GM18861 (cell line): Measurements from ENCODE around the gene PFN2.
"Not testable (repeated sequence)": the region's sequence is repeated elsewhere in the genome, so short reads cannot be mapped to it uniquely, and the experiment has no call there.

ENCODE experiments used
- ATAC-seq: cut with Tn5 transposase; IDR thresholded peaks from one replicate; pipeline ENCODE4 v1.9.1; 2021; ENCODE audit not compliant: unreplicated experiment

PFN2 gene, protein sequence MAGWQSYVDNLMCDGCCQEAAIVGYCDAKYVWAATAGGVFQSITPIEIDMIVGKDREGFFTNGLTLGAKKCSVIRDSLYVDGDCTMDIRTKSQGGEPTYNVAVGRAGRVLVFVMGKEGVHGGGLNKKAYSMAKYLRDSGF

DNA sequence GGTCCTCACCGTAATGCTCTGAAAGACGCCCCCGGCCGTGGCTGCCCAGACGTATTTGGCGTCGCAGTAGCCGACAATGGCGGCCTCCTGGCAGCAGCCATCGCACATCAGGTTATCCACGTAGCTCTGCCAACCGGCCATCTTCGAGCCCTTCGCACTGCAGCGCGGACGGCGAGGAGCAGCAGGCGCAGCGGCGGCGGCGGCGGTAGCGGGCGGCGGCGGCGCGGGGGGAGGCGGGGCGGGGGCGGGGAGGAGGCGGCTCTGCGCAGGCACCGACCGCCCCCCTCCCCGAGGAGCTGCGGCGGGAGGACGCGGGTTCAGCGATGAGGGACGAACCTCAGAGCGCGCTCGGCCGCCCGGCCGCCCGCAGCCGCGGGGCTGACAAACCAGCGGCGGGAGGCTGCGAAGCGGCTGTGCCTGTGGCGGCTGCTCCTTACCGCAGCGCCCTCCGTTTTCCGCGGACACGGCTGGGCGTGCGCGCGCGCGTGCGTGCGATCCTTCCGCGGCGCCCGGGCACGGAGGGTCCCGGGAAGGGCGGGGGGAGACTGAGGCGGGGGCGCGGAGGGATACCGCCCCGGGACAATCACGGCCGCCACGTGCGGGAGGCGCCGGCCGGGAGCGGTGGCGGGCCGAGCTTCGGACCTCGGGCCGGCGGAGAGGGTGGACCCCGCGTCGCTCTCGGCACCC is at the start of gene PFN2:
Gene PFN2 (minus strand): TSS at position 180 of the 687 bp plus-strand sequence. CDS start 39 bp downstream, at position 141.
- ATAC-seq: peak; percentile 37

DNA sequence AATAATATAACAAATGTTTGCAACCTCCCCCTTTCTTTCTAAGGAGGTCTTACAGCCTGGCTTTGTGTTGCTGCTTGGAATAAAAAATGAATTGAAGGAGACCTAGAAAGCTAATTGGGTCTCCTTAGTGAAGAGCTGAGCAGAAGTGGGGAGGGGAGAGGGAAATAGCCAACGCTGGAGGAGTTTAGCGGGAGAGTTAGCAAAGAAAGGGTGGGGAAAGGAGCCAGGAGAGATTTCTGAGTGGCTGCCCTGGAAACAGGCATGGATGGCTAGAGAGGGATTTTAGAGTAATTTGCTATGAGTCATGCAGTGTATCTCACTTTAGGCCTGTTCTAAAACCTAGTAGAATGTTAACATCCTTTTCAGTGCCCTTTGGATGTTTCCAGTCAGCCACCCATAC is 45.2 kb upstream of the PFN2 start:
- ATAC-seq: no peak

DNA sequence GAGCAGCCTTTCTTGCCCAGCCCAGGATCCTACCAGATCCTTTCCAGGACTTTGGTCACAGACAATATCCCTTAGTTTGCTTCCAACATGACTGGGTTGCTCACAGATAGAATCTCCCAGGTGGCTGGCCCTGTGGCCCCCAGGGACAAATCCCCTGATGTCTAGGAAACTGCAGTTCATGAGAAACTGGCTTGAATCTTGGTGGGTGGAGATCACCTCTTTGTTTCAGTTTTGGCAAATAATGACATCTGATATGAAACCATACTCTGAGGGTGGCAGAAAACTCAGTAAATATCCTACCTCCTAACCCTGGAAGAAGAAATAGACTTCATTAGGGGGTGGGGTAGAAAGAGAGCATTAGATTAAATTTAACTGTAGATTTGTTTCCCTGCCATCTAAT is 44.1 kb upstream of the PFN2 start:
- ATAC-seq: no peak

DNA sequence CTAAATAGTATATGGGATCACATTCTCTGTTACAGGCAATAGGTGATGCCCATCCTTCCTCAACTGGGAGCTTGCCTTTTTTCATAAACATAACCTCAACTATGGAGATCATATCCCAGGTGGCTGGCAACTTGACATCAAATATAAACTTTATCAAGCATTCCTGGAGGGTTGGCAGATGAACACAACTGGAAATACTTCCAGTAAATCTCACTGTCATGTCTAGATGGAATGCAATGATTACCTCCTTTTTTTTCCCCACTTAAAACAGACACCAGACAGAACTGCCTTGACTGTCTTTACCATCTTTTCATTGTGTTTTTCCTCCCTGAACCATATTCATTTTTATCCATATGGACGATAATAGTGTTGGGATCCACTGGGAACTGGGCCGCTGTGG is 43.1 kb upstream of the PFN2 start:
- ATAC-seq: no peak

DNA sequence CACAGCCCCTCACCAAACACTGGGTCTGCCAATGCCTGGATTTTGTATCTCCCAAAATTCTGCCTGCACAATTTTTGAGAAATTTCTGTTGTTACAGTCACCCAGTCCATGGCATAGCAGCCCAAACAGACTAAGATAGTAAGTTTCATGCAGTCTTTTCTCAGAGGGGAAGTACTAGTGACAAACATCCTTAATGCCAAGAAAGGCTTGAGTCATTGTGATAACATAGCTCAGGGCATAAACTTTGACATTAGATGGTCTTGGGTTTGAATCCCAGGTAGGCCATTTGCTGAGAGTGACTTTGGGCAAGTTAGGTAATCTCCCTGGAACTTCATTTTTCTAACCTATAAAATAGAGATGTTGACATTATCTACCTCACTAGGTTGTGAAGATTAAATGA is 36.1 kb upstream of the PFN2 start:
- no peak for ATAC-seq

DNA sequence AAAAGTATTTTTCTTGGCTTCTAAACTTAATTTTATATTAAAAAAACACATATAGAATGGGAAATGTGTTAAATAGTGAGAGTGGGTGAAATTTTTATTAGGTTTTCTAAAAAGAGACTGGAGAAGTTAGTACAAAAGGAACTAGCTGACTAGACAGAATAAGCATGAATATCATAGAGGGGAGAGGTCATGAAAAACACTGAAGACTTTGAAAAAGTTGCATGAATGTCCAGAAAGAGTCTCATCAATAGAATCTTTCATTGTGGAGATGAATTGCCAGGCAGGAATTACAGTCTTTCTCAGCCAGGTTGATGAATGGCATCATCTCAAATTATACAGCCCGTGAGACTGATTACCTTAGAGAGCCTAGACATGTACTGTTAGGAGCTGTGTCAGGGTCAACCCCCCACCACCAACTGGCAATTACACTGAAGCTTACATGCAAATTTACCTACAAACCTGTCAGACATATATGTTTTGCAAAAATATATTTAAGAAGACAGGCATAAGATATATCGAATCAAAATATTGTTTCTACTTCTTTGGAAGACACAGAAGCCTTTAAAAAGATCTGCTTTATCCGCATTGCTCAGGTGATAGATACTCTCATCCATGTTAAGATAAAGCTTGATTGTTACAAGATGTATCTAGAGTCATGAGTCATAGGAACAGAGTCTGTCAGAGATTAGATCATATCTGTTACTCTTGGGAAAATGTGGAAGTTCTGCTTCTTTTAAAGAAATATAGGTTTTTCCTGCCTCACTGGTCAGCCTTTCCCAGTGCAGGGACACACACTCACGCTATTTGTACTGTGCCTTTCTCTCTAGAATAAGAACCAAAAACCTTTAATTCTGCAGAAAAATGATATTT is 34.8 kb upstream of the PFN2 start:
- ATAC-seq: no peak

DNA sequence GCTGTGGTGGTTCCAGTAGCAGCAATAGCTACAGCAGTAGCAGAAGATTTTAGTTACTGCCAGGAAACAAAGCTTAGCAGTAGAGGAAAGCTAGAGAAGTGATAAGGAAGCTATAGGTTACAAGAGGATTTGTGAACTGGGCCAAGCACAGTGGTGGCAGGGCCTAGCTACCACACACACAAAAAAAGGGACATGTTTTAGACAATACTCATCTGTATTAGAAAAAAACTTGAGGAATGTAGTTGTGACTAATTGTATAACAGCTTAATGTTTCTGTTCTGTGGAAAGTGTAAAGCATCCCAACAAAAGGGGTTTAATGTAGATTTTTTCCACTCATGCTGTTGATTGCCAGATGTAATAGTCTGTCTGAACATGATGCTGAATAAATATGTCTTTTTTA is 29.9 kb upstream of the PFN2 start:
- ATAC-seq: no peak

DNA sequence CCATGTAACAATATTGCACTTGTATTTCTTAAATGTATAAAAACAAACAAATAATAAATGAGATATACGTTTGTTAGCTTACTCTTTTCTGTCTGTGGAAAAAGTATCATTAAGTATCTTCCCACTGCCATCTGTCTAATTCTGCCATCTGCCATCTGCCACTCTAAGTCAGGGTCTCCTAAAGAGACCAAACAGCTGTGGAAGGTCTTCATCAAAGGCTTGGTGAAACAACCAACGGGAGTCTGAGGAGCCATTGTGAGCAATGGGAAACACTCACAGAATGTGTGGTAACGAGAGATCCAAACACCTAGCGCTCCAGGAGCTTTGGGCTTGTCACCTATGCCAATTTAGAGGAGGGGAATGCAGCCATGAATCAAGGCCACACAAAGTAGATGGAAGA is 28.7 kb upstream of the PFN2 start:
- ATAC-seq: no peak

DNA sequence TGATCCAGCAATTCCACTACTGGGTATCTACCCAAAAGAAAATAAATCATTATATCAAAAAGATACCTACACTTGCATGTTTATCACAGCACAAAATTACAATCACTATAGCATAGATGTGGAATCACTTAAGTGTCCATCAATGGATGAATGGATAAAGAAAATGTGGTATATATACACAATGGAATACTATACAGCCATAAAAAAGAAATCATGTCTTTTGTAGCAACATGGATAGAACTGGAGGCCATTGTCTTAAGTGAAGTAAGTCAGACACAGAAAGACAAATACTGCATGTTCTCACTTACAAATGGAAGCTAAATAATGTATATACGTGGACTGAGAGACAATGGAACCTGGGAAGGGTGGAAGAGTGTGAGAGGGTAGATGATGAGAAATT is 28.3 kb upstream of the PFN2 start:
- no peak for ATAC-seq

DNA sequence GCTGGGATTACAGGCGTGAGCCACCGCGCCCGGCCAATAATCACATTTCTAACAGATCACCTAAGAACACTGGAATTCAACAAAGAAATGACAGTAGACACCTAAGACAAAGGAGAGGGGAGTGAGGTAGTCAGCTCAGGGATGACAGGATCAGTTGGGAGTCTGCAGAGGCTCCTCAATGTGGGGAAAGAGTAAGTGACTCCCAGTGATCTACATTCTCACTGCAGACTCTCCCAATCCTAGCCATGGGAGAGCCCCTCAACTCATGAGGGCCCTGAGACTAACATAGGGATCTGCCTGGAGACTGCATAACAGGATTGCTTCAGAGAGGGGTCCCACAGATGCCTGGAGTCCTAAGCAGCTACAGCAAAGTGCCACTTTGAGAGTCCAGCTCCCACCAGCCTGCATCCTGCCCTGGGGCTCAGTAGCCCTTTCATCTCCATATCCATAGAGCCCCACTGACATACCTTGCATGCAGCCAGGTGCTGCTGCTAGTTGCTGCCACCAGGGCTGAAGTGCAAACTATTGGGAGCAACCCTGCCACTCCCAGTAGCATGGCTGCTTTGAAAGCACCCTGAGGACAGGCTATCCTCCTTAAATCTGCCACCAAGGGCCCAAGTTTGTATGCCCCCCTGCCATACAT is 21.8 kb upstream of the PFN2 start:
- no peak for ATAC-seq

DNA sequence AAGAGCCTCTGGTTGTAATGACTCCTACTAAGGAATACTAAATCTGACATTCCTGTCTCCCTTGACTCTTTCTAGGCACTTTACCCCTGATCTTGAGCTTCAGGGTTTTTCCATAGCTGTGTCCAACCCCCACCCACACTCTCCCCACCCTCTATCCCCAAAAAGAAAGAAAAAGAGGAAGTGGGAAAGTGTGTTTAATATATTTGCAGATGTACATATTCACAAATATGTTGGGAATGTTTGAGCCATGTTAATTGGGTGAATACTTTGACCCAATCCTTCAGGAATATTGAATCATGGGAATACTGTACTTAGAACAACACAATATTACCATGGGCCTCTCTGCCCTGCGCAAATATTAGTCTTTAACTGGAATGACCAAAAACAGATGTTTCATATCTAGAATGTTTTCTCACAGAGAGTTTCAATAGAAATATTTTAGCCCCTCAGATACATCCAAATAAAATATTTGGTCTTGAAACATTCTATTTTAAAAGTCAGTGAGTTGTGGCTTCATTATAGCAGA is 19.8 kb upstream of the PFN2 start:
- ATAC-seq: no peak

DNA sequence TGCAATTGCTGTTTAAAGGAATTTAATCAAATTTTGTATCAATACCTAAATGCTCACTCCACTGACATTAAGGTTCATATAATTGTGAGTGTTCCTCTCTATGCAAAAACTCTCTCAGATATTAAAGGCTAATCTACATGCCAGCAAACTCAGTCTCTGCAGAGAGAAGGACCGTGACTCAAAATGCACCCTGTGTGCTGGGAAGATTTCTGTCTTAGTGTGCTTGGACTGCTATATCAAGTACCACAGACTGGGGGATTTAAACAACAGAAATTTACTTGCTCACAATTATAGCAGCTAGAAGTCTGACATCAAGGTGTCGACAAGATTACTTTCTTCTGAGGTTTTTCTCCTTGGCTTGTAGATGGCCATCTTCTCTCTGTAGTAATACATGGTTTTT is 18.6 kb upstream of the PFN2 start:
- ATAC-seq: no peak

DNA sequence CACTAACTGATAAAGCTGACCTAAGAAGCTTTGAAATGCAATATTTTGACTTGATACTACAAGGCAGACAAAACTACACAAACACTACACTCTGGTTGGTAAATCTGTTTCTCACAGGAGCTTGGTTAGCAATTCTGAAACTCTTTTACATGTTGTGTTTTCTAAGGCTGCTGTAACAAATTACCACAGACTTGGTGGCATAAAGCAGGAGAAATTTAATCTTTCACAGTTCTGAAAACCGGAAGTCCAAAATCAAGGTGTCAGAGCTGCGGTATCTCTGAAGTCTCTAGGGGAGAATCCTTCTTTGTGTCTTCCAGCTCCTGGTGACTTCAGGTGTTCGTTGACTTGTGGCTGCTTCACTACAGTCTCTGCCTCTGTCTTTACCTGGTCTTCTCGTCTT is 12.9 kb upstream of the PFN2 start:
- no peak for ATAC-seq

DNA sequence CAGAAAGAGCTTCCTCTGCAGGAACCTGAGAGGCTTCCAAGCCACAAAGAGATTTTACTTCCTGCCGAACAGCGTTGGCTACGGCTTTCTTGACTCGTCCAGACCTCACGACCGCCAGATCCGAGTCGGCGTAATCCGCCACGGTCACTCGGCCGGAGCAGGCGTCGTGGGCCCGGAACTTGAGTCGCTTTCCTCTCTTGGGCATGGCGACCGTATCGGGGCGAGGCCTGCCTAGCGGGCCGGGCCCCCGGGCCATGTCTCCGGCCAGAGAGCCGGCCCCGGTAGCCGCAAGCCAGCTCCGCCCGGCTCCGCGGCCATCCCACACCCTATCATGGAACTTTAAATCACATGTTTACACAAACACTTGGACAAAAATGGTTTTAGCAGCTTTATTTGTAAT is 12.4 kb upstream of the PFN2 start:
- ATAC-seq: not testable (repeated sequence)

DNA sequence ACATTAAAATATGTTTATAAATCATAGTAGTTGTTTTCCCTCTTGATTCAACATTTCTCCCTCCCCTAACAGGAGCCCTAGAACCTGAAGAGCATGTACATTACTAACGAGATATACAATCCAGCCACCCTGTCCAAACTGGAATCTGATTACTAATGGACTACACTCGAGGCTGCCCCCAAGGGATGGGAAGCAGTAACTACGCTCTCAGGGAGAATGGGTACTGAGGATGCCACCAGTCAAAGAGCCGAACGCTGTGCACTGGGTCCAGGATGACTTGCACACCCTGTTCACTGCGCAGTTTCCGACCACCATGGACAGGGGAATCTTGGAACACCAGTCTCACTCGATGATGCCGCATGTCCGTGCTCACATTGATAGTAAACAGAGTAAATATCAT is 11.3 kb upstream of the PFN2 start:
- ATAC-seq: not testable (repeated sequence)

DNA sequence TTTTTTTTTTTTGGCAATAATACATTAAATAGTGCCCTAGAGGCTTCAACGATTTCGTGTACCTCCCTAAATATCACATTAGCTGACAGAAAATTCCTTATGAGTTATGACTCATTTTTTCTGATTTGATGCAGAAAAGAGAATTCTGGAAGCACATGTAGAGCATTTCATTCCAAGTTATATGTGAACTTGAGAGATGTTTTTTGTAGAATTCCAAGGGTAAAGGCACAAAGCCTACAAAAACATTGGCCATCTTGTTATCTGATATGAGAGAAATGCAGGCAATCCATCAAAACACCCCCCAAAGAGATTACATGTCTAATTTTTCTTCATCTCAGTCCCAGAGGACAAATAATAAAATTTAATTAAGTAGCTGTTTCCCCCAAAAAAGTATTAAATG is 6.7 kb upstream of the PFN2 start:
- no peak for ATAC-seq

DNA sequence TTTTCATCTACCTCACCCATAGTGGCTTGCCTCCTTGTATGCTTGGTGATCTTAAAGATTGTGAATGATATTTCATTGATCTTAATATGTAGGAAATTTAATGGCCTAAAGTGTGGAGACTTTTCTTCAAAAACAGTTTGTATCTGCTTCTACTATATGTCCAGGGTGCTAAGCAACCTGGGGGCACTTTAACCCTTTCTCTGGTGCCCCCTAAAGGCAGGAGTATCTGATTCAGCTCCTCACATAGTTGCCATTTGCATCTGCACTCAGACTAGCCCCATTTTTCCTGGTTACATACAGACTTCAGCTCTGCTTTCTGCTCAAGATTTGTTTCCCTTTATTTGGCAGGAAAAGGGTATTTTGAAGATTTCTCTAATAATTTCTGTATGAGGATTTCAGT is 5.2 kb upstream of the PFN2 start:
- ATAC-seq: no peak

DNA sequence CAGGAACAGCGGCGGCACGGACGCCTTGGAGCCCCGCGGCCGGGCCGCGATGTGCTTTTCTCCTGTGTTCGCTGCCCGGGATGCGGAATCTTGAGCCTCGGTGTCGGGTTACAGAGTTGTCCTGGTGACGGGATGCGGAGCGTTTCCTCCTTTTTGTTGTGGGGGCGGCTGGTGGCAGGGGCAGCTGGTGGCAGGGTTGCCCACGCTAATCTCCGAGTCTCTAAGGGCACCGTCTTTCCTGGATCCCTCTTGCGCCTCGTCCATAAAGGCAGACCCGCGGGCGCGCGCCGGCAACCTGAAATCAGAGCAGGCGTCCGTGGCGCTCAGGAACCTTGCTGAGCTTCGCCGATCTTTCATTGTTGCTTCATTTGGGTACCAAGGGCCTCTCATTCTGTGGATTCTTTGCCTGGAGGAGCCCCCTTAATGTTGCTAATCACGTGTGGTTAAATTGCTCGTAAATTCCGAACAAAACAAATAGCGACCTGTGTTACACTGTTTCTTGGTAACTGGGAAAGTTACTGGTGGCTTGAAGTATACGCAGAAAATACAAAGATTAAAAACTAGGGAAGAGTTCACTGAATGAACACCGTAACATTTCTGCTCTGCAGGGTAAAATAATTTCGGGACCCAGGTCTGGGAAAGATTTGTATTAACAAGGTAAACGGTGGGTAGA is 844 bp upstream of the PFN2 start:
- no peak for ATAC-seq

DNA sequence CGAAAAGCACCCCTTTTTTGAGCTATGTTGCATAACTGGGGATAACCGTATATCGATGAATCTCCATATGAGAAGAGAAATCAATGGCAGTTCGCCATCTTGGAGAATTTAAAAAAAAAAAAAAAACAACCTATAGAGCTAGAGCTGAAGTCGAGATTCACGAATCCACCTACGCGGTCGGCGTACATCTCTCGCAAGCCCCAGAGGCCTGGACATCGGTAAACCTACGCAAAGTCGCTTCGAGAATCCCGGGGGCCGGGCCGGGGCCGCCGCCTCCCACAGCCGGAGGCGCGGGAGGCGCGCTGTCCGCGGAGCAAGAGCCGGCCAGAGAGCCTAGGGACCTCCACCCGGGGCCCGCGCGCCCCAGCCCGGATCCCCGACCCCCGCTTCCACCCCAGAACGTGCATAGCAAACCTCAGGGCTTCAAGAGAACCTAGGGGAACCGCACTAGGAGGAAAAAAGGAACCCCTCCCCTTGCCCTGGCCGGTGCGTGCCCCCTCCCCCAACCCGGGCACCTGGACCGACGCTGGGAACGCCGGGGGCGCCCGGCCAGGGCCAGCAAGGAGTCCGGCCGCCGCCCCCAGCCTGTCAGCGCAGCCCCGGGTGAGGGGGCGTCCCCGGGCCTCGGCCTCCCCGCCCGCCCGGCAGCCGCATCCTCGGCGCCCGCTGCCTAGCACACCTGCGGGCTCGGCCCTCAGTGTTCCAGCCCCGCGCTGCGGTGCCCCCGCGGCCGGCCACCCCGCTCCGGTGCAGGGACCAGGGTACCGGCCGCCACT is 567 bp downstream of the PFN2 start:
- peak; percentile 40 for ATAC-seq
